Measurements from ENCODE around the gene ZBTB8A.
"Not testable (repeated sequence)": the region's sequence is repeated elsewhere in the genome, so short reads cannot be mapped to it uniquely, and the experiment has no call there.

The ZBTB8A gene

DNA sequence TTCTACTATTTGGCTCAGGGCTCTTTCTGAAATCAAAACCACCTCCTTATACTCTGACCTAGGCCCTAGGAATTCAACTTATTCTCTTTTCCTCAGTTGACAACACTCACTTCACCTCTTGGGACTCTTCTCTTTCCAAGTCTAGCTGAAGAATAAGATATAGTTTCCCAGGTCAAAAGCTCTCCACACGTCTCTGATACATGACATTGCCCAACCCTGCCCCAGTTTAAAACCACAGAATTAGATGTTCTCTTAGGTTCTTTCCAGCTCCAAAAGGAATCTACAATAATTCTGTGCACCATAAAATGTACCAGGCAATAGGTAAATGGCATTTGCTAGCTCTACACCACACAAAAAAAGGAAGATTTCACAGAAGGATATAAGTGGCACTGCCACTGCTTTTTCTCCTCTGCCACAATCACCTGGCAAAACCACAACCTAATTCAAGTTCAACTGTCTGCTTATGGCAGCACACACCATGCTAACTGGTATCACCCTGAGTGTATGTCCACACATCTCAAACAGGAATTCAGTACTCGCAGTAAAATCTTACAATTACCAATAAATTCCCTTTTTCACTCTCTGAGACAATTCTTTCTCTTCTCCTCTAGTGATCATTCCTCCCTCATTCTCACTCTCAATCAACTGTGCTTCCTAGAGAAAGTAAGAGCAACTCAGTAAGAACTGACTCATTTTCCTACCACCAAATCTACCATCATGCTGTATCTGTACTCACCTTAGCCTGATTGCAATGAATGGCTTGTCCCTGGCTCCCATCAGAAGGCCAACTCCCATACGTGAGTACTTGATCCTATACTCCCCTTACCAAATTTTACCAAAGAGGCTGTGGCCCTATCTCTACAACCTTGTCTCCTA, 83.8 kb downstream of the ZBTB8A start:
- no peak for FAIRE-seq

DNA sequence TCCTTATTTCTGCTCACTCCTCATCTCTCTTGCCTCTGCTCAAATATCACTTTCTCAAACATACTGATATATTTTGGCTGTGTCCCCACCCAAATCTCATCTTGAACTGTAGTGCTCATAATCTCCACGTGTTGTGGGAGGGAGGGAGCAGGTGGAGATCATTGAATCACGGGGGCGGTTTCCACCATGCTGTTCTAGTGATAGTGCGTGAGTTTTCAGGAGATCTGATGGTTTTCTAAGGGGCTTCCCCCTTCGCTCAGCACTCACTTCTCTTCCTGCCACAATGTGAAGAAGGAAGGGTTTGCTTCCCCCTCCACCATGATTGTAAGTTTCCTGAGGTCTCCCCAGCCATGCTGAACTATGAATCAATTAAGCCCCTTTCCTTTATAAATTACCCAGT, 84.5 kb downstream of the ZBTB8A start:
- no peak for FAIRE-seq

DNA sequence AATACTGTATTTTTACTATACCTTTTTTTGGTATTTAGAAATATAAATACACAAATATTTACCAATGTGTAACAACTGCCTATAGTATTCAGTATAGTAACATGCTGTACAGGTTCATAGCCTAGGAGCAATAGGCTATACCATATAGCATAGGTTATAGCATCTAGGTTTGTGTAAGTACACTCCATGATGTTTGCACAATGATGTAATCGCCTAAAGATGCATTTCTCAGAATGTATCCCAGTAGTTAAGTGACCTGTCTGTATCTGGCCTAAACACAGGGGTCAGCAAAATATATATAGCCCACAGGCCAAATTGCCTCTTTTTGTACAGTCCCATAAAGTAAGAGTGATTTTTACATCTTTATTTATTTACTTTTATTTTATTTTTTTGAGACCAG, 86.9 kb downstream of the ZBTB8A start:
- FAIRE-seq: no peak

DNA sequence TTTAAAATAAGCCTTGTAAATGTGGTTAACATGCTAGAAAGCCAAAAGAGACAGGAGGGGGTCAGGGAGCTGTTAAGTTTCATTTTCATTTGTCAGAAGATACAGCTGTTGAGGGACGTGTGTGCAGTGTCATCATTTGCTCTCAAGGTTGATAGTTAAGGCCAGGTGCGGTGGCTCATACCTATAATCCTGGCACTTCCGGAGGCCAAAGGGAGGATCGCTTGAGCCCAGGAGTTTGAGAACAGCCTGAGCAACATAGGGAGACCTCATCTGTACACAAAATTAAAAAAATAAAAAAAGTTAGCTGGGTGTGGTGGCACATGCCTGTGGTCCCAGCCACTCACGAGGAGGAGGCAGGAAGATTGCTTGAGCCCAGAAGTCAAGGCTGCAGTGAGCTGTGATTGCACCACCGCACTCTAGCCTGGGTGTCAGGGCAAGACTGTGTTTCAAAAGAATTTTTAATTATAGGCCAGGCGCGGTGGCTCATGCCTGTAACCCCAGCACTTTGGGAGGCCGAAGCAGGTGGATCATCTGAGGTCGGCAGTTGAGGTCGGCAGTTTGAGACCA, 88.5 kb downstream of the ZBTB8A start:
- FAIRE-seq: no peak

DNA sequence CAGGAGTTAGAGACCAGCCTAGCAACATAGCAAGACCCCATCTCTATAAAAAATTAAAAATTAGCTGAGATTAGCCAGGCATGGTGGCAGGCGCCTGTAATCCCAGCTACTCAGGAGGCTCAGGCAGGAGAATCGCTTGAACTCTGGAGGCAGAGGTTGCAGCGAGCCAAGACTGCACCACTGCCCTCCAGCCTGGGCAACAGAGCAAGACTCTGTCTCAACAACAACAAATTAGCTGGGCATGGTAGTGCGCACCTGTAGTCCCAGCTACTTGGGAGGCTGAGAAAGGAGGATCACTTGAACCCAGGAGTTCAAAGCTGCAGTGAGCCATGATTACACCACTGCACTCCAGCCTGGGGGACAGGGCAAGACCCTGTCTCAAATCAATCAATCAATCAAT, 90.9 kb downstream of the ZBTB8A start:
- FAIRE-seq: not testable (repeated sequence)

DNA sequence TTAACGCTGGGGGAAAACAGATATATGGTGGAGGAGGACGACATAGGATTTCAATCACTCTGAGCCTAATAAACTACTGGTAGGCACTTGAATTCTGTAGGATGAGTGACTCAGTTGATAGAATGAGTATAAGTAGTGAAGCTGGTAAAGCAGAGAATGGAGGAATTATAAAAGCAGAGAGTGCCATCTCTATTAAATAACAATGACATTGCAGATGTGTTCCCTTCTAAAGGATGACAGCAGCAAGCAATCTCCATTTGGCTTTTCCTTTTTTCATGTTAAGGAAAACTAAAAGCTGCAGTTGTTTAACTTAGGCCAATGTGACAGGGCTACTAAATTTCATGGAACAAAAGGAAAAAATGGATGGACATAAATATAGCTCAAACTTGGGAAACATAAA, 93.6 kb downstream of the ZBTB8A start:
- no peak for FAIRE-seq

DNA sequence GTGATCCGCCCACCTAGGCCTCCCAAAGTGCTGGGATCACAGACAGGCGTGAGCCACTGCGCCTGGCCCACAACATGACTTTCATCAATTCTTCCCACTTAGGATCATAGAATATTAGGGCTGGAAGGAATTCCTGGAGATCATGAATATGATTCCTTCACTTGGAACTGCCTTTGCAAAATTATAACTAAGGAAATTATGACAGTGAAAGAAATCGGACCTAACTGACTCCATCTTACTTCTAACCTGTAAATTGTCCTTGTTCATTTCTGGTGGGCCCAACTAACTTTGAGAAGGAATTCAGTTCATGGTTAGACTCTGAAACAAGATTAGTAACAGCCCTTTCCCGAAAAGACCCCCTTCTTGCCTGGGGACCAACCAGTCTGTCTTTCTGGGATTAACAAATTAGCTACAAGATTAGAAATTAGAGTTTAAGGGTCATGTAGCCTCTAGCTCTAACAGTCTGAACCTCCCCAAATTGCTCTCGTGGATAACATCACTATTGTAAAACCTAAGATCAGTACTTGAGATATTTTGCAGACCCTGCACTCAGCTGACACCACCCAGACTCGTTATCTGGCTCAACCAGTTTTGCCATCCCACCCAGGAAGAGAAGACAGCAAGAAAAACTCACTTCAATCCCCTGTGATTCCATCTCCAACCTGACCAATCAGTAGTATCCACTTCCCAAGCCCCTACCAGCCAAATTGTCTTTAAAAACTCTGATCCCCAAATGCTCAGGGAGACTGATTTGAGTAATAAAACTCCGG, 96.5 kb downstream of the ZBTB8A start:
- FAIRE-seq: no peak

DNA sequence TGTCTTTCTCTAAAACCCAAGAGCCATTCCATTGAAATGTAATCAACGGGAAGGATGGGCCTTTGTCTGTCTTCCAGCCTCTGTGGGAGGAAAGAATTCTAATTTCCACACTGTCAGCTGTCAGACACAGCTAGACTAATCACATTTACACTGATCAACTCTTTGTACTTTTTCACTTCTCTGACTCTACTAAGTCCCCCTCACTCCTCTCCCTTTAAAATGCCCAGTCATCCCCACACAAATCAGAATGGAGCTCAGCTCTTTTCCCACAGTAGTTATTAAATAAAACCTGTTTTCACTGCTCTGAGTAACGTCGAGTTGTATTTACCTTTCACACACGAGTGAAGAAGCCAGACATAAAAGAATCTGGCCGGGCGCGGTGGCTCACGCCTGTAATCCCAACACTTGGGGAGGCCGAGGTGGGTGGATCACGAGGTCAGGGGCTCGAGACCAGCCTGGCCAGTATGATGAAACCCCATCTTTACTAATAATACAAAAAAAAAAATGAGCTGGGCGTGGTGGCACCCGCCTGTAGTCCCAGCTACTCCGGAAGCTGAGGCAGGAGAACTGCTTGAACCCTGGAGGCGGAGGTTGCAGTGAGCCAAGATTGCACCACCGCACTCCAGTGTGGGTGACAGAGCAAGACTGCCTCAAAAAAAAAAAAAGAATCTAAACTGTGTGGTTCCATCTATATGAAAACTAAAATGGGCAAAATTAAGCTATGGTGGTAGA, 97.9 kb downstream of the ZBTB8A start:
- no peak for FAIRE-seq

DNA sequence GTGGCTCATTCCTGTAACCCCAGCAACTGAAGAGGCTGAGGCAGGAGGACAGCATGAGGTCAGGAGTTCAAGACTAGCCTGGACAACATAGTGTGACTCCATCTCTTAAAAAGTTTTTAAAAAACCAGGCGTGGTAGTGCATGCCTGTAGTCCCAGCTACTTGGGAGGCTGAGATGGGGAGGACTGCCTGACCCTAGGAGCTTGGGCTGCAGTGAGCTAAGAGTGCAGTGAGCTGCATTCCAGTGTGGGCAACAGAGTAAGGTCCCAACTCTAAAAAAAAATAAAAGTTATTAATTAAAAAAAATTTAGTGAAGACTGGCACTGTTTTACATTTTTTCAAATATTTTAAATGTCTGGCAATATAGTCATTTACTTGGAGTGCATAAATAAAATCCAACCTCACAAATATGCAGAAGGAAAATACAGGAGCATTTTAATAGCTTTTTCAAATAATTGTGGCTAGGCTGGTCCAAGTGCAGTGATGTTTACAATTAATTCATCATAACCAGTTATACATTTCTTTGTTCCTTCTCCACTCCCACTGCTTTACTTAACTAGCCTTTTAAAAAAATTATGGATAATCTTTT, 100.4 kb downstream of the ZBTB8A start:
- FAIRE-seq: no peak

DNA sequence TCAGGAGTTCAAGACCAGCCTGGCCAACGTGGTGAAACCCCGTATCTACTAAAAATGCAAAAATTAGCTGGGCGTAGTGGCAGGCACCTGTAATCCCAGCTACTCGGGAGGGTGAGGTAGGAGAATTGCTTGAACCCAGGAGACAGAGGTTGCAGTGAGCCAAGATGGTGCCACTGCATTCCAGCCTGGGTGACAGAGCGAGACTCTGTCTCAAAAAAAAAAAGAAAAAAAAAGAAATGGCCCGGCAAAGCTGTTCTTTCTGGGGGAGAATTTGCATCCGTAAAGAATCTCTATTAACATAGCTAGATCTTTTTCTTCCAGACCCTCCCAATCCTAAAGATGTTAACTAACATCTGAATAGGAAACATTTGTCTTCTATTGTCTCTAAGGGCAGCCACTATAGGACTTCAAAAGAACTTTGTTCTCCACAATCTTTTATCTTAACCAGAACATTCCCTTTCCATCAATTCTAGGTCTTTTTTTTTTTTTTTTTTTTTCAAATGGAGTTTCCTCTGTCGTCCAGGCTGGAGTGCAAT, 103.1 kb downstream of the ZBTB8A start:
- FAIRE-seq: not testable (repeated sequence)

DNA sequence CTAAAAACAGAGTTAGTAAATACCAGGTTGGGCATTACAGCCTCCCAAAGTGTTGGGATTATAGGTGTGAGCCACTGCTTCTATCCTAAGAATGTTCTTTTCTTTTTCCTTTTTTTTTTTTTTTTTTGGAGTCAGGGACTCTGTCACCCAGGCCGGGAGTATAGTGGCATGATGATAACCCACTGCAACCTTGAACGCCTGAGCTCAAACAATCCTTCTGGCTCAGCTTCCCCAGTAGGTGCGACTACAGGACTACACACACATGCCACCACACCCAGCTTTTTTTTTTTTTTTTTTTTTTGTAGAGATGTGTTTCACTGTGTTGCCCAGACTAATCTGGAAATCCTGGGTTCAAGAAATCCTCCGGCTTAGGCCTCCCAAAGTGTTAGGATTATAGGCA, 105.2 kb downstream of the ZBTB8A start:
- FAIRE-seq: no peak

DNA sequence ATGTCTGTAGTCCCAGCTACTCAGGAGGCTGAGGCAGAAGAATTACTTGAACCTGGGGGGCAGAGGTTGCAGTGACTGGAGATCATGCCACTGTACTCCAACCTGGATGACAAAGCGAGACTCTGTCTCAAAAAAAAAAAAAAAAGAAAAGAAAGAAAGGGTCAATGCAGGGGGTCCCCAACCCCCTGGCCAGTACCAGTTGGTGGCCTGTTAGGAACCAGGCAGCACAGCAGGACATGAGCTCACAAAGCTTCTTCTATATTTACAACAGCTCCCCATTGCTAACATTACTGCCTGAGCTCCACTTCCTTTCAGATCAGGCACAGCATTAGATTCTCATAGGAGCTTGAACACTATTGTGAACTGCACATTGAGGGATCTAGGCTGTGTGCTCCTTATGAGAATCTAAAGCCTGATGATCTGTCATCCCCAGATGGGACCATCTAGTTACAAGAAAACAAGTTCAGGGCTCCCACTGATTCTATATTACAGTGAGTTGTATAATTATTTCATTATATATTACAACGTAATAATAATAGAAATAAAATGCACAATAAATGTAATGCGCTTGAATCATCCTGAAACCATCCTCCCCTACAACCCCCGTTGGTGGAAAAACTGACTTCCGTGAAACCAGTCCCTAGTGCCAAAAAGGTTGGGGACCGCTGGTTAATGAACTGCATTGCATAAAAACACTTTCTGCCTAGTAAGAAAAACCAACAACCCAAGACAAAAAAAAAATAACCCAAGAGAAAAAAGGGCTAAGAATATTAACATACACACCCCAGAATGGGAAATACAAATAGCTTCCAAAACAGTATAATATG, 108.3 kb downstream of the ZBTB8A start:
- FAIRE-seq: no peak

DNA sequence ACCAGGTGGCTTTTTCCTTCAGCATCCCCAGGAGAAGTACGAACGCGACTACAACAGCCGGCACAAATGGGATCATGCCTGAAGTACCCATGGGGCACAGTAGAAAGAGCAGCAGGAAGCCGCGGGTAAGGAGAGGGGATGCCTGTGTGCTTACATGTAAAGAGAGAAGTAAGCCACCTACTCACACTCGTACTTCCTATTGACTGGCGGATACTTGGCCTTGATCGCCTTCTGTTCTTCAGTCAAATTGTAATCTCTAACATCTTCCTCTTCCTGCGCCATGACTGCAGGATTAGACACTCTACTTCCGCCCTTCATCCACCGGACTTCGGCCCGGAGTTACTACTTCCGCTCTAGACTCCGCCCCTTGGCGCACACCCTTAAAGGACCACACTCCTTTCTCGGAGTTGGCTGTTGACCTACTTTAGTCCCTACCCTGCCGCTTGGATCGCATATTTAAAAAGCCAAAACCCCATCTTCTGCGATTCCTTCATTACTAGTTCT, 111.1 kb downstream of the ZBTB8A start, which contains the start of gene ZBTB8OS:
Gene ZBTB8OS (minus strand): TSS at position 303 of the 504 bp plus-strand sequence. CDS start 21 bp downstream, at position 282.
- FAIRE-seq: peak; percentile 91

DNA sequence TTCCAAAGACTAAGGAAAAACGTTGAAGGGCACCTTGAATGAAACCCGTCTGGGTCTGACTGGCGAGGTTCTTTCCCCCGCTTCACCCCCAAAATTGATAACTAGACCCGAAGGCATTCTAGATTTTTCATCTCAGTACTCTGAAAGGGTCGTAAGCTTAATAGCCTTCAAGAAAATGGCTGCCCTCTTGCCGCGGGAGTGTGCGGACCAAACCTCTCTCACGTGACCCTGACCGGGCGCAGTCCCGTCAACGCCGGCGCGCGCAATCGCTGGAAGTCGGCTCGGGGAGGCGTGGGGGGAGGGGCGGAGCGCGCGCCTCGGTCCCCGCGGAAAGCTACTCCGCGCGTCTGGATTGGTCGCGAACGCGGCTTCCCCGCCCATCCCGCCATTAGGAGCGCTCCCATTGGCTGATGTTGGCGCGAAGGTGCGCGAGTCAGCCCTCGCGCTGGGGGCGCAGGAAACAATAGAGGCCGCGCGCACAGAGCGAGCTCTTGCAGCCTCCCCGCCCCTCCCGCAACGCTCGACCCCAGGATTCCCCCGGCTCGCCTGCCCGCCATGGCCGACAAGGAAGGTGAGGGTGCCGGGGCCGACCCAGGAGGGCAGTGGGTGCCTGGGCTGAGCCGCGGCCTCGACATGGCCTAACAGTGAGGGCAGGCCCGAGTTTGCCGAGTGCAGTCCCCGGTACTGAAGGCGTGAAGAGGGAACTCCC, 111.7 kb downstream of the ZBTB8A start, which contains the start of gene RBBP4:
Gene RBBP4 (plus strand): TSS at position 457 of the 709 bp plus-strand sequence. CDS start 99 bp downstream, at position 556.
- peak; percentile 90 for FAIRE-seq

DNA sequence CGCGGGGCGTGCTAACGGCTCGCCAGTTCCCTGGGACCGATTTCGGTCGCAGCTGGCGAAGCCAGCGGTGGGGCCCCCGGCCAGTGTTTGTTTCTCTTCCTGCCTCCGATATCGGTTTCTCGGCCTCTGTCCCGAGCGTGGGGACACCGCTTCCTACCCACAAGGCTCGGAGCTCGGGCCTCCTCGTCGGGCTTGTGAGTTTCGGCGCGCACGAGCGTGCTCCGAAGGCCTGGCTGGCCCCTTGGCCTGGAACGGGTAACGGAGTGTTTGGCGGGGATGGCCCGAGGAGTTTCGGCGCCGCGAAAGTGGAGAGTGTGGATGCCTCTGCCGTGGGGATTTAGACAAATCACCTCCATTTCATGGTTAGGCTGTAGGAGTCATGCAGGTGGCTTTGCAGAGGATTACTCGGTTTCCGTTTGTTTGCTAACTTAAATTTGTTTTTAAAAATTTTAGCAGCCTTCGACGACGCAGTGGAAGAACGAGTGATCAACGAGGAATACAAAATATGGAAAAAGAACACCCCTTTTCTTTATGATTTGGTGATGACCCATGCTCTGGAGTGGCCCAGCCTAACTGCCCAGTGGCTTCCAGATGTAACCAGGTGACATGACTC, 112.3 kb downstream of the ZBTB8A start:
- FAIRE-seq: no peak

DNA sequence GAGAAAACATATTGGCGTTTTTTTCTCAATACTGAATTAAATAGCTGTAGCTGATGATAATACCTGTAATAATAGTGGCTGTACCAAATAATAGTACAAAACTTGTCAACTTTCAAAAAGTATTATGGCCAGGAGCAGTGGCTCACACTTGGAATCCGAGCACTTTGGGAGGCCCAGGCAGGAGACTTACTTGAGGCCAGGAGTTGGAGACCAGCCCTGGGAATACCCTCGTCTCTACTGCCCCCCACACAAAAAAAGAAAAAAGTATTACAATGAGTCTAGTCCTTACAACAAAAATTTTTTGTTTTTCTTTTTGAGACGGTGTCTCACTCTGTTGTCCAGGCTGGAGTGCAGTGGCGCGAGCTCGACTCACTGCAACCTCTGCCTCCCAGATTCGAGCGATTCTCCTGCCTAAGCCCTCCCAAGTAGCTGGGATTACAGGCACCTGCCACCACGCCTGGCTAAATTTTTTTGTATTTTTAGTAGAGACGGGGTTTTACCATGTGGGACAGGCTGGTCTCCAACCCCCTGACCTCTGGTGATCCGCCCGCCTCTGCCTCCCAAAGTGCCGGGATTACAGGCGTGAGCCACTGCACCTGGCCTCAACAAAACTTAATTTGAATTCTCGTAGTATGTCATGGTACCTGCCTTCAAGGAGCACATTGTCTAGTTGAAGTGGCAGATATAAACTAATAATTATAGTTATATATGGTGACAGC, 113.2 kb downstream of the ZBTB8A start:
- no peak for FAIRE-seq

Data from G401.6 (cell line).